Endometrial microvascular endothelial cells (primary cell): ENCODE data around the gene LRMDA. TPM values are rescaled to one million over a fixed set of nuclear protein-coding genes. Genes with fewer than 3 reads are reported as not detected.

Experiments used
- in situ Hi-C: cut with HindIII; loops from 2 replicates; pipeline ENCODE4 v1.10.0; 2017; ENCODE audit warnings: low sequenced_read_pairs, low pct_unique_long_range_greater_than_20kb; ENCODE audit errors: inconsistent ontology term
- total RNA-seq: library from RNA; depleted of rRNA; stranded (reverse); fragments of >200 nt; gene quantifications from one replicate; pipeline ENCODE4 v1.2.3, GENCODE V29; 2015; ENCODE audit errors: inconsistent ontology term

LRMDA gene
- total RNA-seq, 1 donor from 2014 or later = 1.2 TPM

- in situ Hi-C loops = no loop called here
Measured at GRCh38 chr10:75414527-75414926, 16.9 kb upstream of the LRMDA start.

DNA sequence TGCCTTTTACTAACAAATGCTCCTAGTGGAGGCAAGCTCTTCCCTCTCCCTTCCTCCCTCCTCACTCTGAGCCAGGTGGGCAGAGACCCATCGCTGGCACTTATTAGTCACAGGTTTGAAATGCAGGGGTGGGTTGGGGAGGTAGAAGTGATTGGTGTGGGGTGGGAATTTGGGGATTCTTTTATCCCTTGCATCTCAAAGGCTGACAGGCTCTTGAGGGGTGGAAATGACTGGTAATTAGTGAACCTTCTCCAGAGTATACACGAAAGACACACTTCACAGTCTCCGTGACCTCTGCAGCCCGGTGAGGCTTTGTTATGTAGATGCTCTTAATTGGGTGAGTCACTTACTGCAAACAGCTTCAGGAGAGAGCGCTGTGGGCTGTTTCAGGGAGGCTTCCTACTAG is 13.9 kb upstream of the LRMDA start:
- in situ Hi-C loops = no loop called here

DNA sequence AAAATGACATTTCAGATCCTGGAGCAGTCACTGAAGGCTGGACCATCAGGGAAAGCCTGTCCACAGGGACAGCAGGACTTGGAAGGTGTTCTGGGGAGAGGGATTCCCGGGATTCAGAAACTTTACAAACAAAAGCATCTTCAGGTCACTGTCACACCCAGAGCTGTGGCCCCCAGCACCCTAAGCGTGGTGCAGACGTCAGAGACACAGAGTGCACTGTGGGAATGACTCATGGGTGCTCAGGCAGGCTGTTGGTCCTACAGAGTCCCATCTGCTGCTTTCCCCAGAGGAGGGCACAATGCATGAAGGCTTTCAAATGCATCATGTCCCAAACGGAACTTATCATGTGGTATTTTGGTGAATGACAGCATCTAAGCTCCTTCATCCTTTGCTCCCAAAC is 13.1 kb upstream of the LRMDA start:
- in situ Hi-C loops = no loop called here

- in situ Hi-C loops = no loop called here
Measured at GRCh38 chr10:75418712-75419111, 12.7 kb upstream of the LRMDA start.

- in situ Hi-C loops = no loop called here
Measured at GRCh38 chr10:75422913-75423312, 8.5 kb upstream of the LRMDA start.

DNA sequence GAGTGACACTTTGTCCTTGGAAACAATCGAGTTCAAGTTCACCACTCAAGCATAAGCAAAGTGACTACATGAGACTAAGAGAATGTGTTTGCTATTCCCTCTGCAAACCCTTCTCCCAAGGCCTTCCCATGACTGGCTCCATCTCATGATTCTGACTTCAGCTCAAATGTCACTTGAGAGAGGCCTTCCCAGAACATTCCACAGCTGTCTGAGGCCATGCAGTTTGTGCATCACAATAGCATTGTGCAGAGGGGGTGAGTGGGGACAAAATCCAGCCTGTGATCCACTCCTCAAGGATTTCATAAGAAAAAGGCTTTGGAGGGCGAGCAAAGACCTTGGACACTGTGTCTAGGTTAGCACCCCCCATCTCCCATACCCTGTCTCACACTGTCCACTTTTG is 6.9 kb upstream of the LRMDA start:
- in situ Hi-C loops = no loop called here

GRCh38 chr10:75425291-75426079 is 5.9 kb upstream of the LRMDA start:
- in situ Hi-C loops = no loop called here

DNA sequence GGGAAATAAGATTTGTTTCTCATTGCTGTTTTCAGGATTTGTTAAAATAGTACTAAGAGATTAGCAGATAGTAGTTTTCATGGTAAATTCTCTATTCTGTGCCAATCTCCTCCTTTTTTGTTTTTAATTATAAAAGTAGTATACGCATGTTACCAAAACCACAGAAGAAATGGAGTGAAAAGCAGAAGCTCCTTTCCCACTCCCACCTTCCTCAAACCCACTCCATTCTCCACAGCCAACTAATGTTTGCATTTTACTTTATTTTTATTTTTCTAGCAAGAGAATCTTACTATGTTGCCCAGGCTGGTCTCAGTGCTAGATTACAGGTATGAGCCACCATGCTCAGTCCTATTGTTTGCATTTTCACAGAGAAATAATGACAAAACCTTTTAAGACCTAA is 4.5 kb upstream of the LRMDA start:
- in situ Hi-C loops = no loop called here

DNA sequence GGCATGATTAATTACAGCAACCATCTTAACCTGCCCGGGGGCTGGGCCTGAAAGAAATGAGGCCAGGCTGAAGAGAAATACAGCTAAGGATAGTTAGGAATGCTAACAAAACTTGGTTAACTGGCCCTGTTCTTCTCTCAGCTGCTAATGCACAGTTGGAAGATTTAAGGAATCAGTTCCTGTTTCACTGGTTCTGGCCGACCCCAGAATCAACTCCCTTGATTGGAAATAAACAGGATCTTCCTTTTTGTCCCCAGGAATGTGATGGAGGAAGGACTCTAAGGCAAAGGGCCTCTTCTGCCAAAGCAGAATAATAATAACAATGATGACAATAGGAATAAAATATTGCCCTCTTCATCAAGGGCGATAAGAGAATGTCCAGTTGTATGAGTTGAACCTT is 3.5 kb upstream of the LRMDA start:
- in situ Hi-C loops = no loop called here

- in situ Hi-C loops = no loop called here
Measured at GRCh38 chr10:75428434-75429158, 2.8 kb upstream of the LRMDA start.

DNA sequence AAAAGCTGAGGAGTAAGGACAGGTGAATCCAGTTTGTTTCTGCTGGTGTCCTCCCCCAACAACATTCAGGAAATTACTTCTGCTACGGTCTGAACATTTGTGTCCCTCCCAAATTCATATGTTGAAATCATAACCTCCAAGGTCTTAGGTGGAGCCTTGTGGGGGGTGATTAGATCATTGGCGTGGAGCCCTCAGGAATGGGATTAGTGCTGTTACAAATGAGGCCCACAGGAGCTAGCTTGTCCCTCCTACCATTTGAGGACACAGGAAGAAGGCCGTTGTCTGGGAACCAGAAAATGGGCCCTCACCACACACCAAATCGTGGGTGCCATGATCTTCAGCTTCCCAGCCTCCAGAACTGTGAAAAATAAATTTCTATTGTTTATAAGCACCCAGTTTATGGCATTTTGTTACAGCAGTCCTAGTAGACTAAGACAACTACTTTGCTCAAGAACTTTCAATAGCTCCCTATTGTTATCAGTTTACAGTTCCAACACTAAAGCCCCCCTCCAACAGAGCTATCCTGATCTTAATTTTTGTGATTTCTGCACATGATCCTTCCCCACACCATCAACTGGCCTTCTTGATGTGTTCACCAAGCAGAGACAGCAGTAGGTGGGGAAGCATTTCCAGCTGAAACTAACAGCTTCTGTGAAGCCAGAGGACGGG is 2.1 kb upstream of the LRMDA start:
- in situ Hi-C loops = no loop called here

DNA sequence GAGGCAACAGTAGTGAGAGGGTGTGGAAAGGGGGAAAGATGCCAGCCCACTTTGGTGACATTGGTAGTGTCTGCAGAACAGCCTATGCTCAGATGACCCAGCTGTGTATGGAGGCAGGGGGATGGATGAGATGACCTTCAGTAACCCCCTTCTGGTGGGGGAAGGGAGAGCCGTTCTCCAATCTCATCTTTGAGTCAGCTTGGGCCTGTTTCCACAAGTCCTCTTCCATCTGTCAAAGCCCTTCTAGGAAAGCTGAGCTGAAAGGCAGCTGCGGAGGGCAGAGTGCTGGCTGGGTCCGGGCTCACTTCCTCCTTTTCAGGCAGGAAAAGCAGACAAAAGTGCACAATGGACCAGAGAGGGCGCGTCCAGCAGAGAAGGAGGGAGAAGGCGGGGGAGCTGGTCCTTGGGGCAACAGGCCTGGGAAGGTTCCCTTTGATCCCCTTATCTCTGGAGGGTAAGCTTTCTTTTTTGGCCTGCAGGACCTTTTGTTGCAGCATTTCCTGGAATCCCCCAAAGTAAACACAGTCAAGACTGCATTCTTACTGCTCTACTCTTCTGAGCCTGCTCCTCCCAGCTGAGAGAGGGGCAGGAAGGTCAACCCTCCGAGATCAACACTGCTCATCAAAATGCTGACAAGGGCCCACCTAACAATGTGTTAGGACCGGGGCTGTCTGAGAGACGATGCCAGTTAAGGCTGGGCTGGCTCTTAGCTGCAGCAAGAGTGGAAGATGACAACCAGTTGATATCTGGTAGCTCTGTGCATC is 1.2 kb upstream of the LRMDA start:
- in situ Hi-C loops = no loop called here

DNA sequence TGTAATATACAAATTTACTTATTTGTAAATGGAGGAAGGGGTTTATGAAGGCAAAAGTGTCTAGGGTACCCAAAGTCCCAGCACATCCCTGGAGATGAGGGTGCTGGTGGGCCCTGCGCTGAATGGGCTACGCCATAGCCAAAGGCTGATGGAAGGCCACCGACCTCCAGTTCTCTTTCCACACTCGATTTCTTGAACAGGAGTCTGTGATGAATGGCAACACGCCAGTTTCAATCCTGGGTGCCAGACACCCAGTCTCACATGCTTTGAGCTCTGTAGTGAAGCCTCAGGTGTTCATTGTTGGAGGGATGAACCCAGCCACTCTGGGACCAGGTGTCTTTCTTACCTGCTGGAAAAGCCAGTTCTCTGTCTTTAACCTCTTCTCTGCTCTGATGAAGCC is 752 bp downstream of the LRMDA start:
- in situ Hi-C loops = no loop called here

DNA sequence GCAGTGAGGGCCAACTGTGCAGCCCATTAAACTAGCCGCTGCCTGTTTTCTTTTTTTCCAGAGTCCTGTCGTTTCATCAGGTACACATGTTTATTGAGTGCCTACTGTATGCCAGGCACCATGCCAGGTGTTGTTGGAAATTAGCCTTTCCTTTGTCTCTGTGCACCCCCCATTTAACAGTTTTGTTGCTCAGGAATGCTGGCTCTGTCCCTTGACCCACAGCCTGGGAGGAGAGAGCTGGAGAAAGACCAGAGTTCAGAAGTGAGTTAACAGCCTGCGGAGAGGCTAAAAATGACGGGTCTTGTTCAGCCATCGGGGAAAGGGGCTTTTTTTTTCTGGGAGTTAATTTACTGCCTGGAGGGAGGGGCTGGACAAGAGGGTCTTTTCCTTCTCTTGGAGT is 1.3 kb downstream of the LRMDA start:
- in situ Hi-C loops = no loop called here

GRCh38 chr10:75433216-75433615 is 1.8 kb downstream of the LRMDA start:
- in situ Hi-C loops = no loop called here

DNA sequence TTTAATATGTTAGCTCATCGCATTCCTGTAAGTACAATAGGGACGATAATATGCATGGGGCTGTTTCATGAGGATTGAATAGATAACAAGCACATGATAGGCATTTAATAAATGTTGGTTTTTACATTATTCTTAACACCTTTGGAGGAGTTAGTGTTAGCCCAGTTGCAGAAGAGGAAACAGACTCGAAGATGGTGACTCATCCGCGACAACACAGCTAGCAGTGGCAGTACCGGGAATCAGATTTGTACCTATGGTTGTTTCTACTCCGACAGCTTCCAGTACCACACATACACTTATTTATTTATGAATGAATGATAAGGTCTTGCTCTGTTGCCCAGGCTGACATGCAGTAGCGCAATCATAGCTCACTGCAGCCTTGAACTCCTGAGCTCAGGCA is 2.9 kb downstream of the LRMDA start:
- in situ Hi-C loops = no loop called here

- in situ Hi-C loops = no loop called here
Measured at GRCh38 chr10:75435291-75435690, 3.9 kb downstream of the LRMDA start.

DNA sequence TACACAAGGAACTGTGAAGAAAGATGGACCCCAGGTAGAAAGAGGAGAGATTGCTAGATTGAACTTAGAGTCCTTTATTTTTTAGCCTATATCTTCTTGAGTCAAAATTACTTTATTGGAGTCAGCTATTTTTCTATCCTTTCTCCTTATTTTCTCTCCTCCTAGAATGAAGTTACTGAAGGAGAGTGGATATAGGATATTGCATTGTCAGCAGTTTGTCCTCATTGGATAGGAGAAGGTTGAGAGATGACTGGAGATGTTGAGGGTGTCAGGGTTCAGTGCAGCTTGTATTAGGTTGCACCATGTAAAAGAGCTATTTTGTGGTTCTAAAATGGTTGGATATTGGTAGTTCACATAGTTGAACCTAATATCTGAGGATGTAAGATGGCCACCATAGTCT is 5.5 kb downstream of the LRMDA start:
- in situ Hi-C loops = no loop called here

- in situ Hi-C loops = no loop called here
Measured at GRCh38 chr10:75437693-75438092, 6.3 kb downstream of the LRMDA start.
